ENCODE data around the gene TAT.

TAT gene

DNA sequence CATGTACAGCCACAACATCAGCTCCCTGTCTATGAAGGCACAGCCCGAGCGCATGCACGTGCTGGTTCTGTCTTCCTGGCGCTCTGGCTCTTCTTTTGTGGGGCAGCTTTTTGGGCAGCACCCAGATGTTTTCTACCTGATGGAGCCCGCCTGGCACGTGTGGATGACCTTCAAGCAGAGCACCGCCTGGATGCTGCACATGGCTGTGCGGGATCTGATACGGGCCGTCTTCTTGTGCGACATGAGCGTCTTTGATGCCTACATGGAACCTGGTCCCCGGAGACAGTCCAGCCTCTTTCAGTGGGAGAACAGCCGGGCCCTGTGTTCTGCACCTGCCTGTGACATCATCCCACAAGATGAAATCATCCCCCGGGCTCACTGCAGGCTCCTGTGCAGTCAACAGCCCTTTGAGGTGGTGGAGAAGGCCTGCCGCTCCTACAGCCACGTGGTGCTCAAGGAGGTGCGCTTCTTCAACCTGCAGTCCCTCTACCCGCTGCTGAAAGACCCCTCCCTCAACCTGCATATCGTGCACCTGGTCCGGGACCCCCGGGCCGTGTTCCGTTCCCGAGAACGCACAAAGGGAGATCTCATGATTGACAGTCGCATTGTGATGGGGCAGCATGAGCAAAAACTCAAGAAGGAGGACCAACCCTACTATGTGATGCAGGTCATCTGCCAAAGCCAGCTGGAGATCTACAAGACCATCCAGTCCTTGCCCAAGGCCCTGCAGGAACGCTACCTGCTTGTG, 40.0 kb downstream of the TAT start:
- no peak for DNase-seq

DNA sequence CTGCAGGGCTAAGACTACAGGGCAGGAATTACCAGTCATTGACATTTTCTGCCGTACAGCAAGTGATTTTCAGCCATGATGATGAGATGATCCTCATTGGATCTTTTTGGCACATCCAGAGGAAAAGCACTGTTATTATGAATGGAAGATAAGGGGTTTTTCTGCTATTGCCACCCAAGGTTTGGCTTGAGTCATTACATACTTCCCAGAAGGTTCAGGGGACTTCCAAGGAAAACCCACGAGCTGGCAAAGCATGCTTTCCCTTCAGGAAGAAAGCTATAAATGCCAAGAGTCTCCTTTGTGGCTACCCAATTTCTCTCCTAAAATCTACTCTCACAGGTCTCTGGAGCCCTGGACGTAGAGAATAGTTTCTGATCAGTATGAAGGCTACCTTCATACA, 44.5 kb downstream of the TAT start:
- no peak for DNase-seq

DNA sequence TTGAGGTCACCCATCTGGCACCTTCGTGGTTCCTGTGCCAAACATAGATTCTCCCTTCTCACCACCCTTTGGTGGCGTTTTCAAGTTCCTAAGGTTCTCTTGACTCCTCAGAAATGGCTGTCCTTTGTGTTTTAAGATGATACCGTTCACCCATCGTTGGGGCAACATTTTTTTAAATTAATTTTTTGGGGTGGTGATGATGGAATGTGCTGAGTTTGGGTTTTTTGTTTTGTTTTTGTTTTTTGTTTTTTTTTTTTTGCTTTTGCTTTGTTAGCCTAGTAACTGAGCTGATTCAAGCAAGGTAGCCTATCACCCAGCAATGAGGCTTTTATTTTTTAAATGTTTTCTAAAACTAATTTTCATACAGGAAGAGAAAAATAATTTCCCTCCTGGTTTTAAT, 48.0 kb downstream of the TAT start:
- no peak for DNase-seq

- DNase-seq, result no peak
Measured at GRCh38 chr16:71528257-71528656, 48.6 kb downstream of the TAT start.

DNA sequence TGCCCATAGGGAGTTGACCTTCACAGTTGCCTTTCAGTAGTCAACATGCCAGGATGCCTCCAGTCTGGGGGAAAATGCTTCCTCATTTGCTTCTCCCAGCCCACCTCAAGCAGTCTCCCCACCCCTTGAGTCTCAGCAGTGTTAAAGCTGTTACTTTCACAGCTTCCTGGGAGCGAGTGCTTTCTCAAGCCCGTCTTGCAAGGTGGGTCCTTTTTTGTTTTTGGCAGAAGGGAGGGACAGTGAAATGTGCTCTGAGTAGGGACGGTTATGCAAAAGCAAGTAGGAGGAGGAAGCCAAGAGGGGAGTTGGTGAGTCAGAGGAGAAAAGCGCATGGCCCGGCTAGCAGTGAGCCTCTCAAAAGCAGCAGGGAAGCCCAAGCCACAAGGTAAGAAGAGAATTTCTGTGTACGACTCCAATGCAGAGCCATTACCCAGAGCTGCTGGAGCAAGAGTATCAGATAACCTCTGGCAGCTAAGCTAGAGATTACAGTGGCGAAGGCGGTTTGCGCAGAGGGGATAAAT, 50.7 kb downstream of the TAT start, which contains the start of gene CHST4:
TSS of gene CHST4 (plus strand) at position 316 of the 521 bp plus-strand sequence. CDS start 10,252 bp downstream, outside the sequence.
- no peak for DNase-seq

- DNase-seq, result no peak
Measured at GRCh38 chr16:71524566-71525553, 52.0 kb downstream of the TAT start.

- no peak for DNase-seq
Measured at GRCh38 chr16:71520550-71520949, 56.3 kb downstream of the TAT start.
